Mesenchymal stem cell (in vitro differentiated cells and primary cell): ENCODE measurements around the gene ARF6.
"Not testable (repeated sequence)": the region's sequence is repeated elsewhere in the genome, so short reads cannot be mapped to it uniquely, and the experiment has no call there.

Source experiments
- DNase-seq: peaks from one replicate; pipeline ENCODE4 v3.0.0-alpha.2; 2013
- H2AFZ ChIP-seq: one replicate; pipeline ENCODE4 v1.6.1; 2013; ENCODE audit warnings: low read depth, mild to moderate bottlenecking, control low read depth, inconsistent platforms, low read length, moderate library complexity
- H2AK5ac ChIP-seq: 2 replicates; pipeline ENCODE4 v1.6.1; 2013; ENCODE audit warnings: low read length, moderate library complexity, mild to moderate bottlenecking, inconsistent platforms; ENCODE audit not compliant: severe bottlenecking
- H2BK120ac ChIP-seq: one replicate; pipeline ENCODE4 v1.6.1; 2013; ENCODE audit warnings: low read depth, mild to moderate bottlenecking, inconsistent platforms, low read length, moderate library complexity
- H2BK12ac ChIP-seq, 2 experiments: one replicate each; pipeline ENCODE4 v1.6.1; 2013; ENCODE audit warnings: inconsistent platforms in 2 of 2, low read length in 2 of 2, mild to moderate bottlenecking in 2 of 2, moderate library complexity in 2 of 2, control low read depth in 1 of 2
- H2BK15ac ChIP-seq: one replicate; pipeline ENCODE4 v1.6.1; 2013; ENCODE audit warnings: mild to moderate bottlenecking, low read depth, inconsistent platforms; ENCODE audit not compliant: poor library complexity, severe bottlenecking
- H2BK5ac ChIP-seq: 2 replicates; pipeline ENCODE4 v1.6.1; 2013; ENCODE audit warnings: low read depth, mild to moderate bottlenecking, low read length, control low read depth, inconsistent platforms; ENCODE audit not compliant: poor library complexity, severe bottlenecking
- H3K14ac ChIP-seq, 2 experiments: one replicate each; pipeline ENCODE4 v1.6.1; 2013; ENCODE audit warnings: inconsistent platforms in 2 of 2, low read length in 2 of 2, control low read depth in 1 of 2, mild to moderate bottlenecking in 1 of 2, moderate library complexity in 1 of 2
- H3K18ac ChIP-seq, 2 experiments: one replicate each; pipeline ENCODE4 v1.6.1; 2013; ENCODE audit warnings: inconsistent platforms in 2 of 2, low read length in 2 of 2, control low read depth in 1 of 2, low read depth in 1 of 2, mild to moderate bottlenecking in 1 of 2
- H3K23ac ChIP-seq, 2 experiments: one replicate each; pipeline ENCODE4 v1.6.1; 2013; ENCODE audit warnings: inconsistent platforms in 2 of 2, low read length in 2 of 2, mild to moderate bottlenecking in 2 of 2, moderate library complexity in 2 of 2, control low read depth in 1 of 2
- H3K27ac ChIP-seq: 2 replicates; pipeline ENCODE4 v1.5.1; 2013; ENCODE audit warnings: mild to moderate bottlenecking, moderate library complexity, low read length, control low read depth, inconsistent platforms; ENCODE audit not compliant: poor library complexity, severe bottlenecking
- H3K27me3 ChIP-seq, 2 experiments: 2 replicates each; pipeline versions ENCODE4 v1.6.1 to v1.7.0; 2013; ENCODE audit warnings: low read length in 2 of 2, mild to moderate bottlenecking in 2 of 2, moderate library complexity in 2 of 2, control low read depth in 1 of 2, inconsistent platforms in 1 of 2; ENCODE audit not compliant: control insufficient read depth in 1 of 2, insufficient read depth in 1 of 2
- H3K36me3 ChIP-seq, 2 experiments: 2 replicates each; pipeline versions ENCODE4 v1.6.1 to v1.7.0; 2013; ENCODE audit warnings: low read length in 2 of 2, control low read depth in 1 of 2, inconsistent platforms in 1 of 2, low read depth in 1 of 2, mild to moderate bottlenecking in 1 of 2; ENCODE audit not compliant: insufficient read depth in 2 of 2, control insufficient read depth in 1 of 2
- H3K4ac ChIP-seq, 2 experiments: one replicate each; pipeline ENCODE4 v1.6.1; 2013; ENCODE audit warnings: inconsistent platforms in 2 of 2, low read length in 2 of 2, mild to moderate bottlenecking in 2 of 2, moderate library complexity in 2 of 2, control low read depth in 1 of 2, low read depth in 1 of 2
- H3K4me1 ChIP-seq: 2 replicates; pipeline ENCODE4 v1.6.1; 2013; ENCODE audit warnings: low read depth, low read length, control low read depth; ENCODE audit not compliant: control insufficient read depth, insufficient read depth
- H3K4me2 ChIP-seq: 2 replicates; pipeline ENCODE4 v1.6.1; 2013; ENCODE audit warnings: low read length, mild to moderate bottlenecking, inconsistent platforms; ENCODE audit not compliant: poor library complexity, severe bottlenecking
- H3K4me3 ChIP-seq, 2 experiments: 2 replicates each; pipeline versions ENCODE4 v1.5.1 to v1.7.0; 2013; ENCODE audit warnings: low read length in 2 of 2, mild to moderate bottlenecking in 2 of 2, control low read depth in 1 of 2, low read depth in 1 of 2; ENCODE audit not compliant: insufficient read depth in 1 of 2
- H3K79me1 ChIP-seq: replicated peaks from 2 replicates; pipeline ENCODE4 v1.6.1; 2013; ENCODE audit warnings: mild to moderate bottlenecking, control low read depth, low read length, inconsistent platforms; ENCODE audit not compliant: poor library complexity, severe bottlenecking
- H3K9ac ChIP-seq: 2 replicates; pipeline ENCODE4 v1.7.0; 2013; ENCODE audit warnings: mild to moderate bottlenecking, low read length, moderate library complexity
- H3K9me3 ChIP-seq: 2 replicates; pipeline ENCODE4 v1.7.0; 2013; ENCODE audit warnings: mild to moderate bottlenecking, low read length; ENCODE audit not compliant: control insufficient read depth
- H4K8ac ChIP-seq: one replicate; pipeline ENCODE4 v1.6.1; 2013; ENCODE audit warnings: inconsistent platforms, mild to moderate bottlenecking, low read length, moderate library complexity
- H4K91ac ChIP-seq: one replicate; pipeline ENCODE4 v1.6.1; 2013; ENCODE audit warnings: mild to moderate bottlenecking, low read length, inconsistent platforms
- WGBS: methylation state at CpG from one replicate; pipeline ENCODE4 v1.1.7; 2013; ENCODE audit warnings: mixed read lengths; 5-methylcytosine and 5-hydroxymethylcytosine counted together

ARF6 gene

GRCh38 chr14:49895480-49895879, 2.6 kb downstream of the ARF6 start:
- Histone ChIP-seq H3K23ac (no peak overlapping the region), H3K79me1 (peaks cover 2% of the 10 kb centered on the region), H4K8ac (no peak overlapping the region), H3K9me3 (no peaks in the 10 kb centered on the region), H3K14ac (no peak overlapping the region), H2BK120ac (no peak overlapping the region), H3K27me3 (no peaks in the 10 kb centered on the region), H2AFZ (no peak overlapping the region), H3K27ac (peak overlapping the region; percentile 38), H3K4me3 (peak overlapping the region in 1 of 2 experiments; percentile 100), H2BK5ac (no peak overlapping the region), H2AK5ac (no peak overlapping the region), H4K91ac (no peak overlapping the region), H3K18ac (no peak overlapping the region), H3K9ac (peak overlapping the region; percentile 100), H2BK15ac (no peak overlapping the region), H2BK12ac (no peak overlapping the region), H3K4me1 (peaks cover 4% of the 10 kb centered on the region), H3K4me2 (peak overlapping the region; percentile 1), H3K36me3 (peaks cover 6 to 27% of the 10 kb centered on the region in 2 experiments), H3K4ac (no peak overlapping the region)
- WGBS = 50% methylated on average over 4 of the region's 4 CpGs
- no peak for DNase-seq

- H3K4me2 ChIP-seq = peak overlapping the region; percentile 1
- not testable (repeated sequence) for DNase-seq, H2AK5ac ChIP-seq, H2BK15ac ChIP-seq, H2BK12ac ChIP-seq, H2AFZ ChIP-seq, H3K4me1 ChIP-seq, H2BK120ac ChIP-seq, H3K4ac ChIP-seq, H3K14ac ChIP-seq, H3K27ac ChIP-seq, H4K8ac ChIP-seq, H3K18ac ChIP-seq, H3K27me3 ChIP-seq, H3K9me3 ChIP-seq, H3K23ac ChIP-seq, H3K79me1 ChIP-seq, H2BK5ac ChIP-seq, H4K91ac ChIP-seq
- H3K4me3 ChIP-seq = peak overlapping the region in 1 of 2 experiments; percentile 100
- H3K9ac ChIP-seq = peak overlapping the region; percentile 100
- H3K36me3 ChIP-seq = peaks cover 6 to 27% of the 10 kb centered on the region in 2 experiments
Measured at GRCh38 chr14:49896272-49896671, 3.4 kb downstream of the ARF6 start.

- peaks cover 6 to 27% of the 10 kb centered on the region in 2 experiments for H3K36me3 ChIP-seq
- no peak overlapping the region for H2BK120ac ChIP-seq
- H3K4me3 ChIP-seq = peak overlapping the region in 1 of 2 experiments; percentile 100
- no peak overlapping the region for H2BK15ac ChIP-seq
- no peak overlapping the region for H2AK5ac ChIP-seq
- H3K9me3 ChIP-seq = no peaks in the 10 kb centered on the region
- H3K23ac ChIP-seq = no peak overlapping the region
- H2BK5ac ChIP-seq = no peak overlapping the region
- H3K4me1 ChIP-seq = no peaks in the 10 kb centered on the region
- no peak overlapping the region for H2BK12ac ChIP-seq
- no peak overlapping the region for H3K14ac ChIP-seq
- peak overlapping the region; percentile 100 for H3K9ac ChIP-seq
- peak overlapping the region; percentile 32 for H3K27ac ChIP-seq
- H3K27me3 ChIP-seq = no peaks in the 10 kb centered on the region
- no peak overlapping the region for H3K18ac ChIP-seq
- H2AFZ ChIP-seq = no peak overlapping the region
- H4K91ac ChIP-seq = no peak overlapping the region
- H3K4me2 ChIP-seq = peak overlapping the region; percentile 74
- H4K8ac ChIP-seq = no peak overlapping the region
- H3K79me1 ChIP-seq = peaks cover under 1% of the 10 kb centered on the region
- DNase-seq = no peak
- WGBS = 73% methylated on average over 4 of the region's 5 CpGs
- H3K4ac ChIP-seq = no peak overlapping the region
Measured at GRCh38 chr14:49896966-49897365, 4.1 kb downstream of the ARF6 start.

GRCh38 chr14:49897414-49897813, 4.5 kb downstream of the ARF6 start:
- 100% methylated on average over 1 of the region's 1 CpG for WGBS
- Histone ChIP-seq H3K36me3 (peaks cover 6 to 27% of the 10 kb centered on the region in 2 experiments), H3K4ac (no peak overlapping the region), H3K4me2 (no peak overlapping the region), H2AFZ (no peak overlapping the region), H2BK15ac (no peak overlapping the region), H3K79me1 (no peaks in the 10 kb centered on the region), H3K9ac (peak overlapping the region; percentile 100), H3K4me1 (no peaks in the 10 kb centered on the region), H3K9me3 (no peaks in the 10 kb centered on the region), H2AK5ac (no peak overlapping the region), H2BK5ac (no peak overlapping the region), H4K8ac (no peak overlapping the region), H2BK120ac (no peak overlapping the region), H4K91ac (no peak overlapping the region), H3K27me3 (no peaks in the 10 kb centered on the region), H3K27ac (no peak overlapping the region), H3K4me3 (peak overlapping the region in 1 of 2 experiments; percentile 100), H2BK12ac (no peak overlapping the region), H3K18ac (no peak overlapping the region), H3K14ac (no peak overlapping the region), H3K23ac (no peak overlapping the region)
- no peak for DNase-seq
